Stimulated activated CD8-positive, alpha-beta memory T cell treated with anti-CD3 and anti-CD28 coated beads, Interleukin-12 subunit alpha, Interleukin-12 subunit beta, amount 100 ng/mL, for 1 hour (primary cell): ENCODE results near the gene SLC9A3.

Experiments used
- DNase-seq: peaks from one replicate; pipeline ENCODE4 v3.0.0-alpha.2; 2020; ENCODE audit warnings: low read depth

The SLC9A3 gene

DNA sequence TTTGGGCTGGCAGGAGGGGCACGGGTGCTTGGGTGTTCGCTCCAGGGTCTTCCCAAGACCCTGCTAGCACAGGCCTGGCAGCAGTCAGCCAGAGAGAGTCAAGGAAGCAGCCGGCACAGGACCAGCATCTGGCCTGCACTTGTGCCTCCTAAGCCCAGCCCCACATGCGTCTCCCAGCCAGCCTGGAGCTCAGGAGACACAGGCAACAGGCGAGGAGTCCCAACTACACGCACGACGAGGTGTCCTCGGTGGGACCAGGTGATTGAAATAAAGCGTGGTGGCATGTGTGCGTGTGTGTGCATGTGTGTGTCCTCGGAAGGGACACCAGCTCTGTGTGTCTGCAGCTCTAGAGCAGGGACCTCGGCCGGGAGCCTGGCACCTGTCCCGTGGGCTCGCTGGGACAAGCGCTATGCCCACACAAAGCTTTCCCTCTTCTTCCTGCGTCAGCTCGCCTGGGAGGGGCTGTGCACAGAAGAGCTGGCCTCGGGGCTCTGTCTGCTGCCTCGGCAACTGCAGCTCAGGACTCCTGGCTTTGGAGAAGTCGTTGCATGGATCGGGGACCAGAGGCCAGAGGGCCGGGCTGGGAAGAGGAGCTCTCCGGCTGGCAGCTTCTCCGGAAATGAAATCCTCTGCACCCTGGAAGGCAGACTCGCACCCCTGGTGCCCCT lies 14.7 kb upstream of the SLC9A3 start:
- no peak for DNase-seq

- no peak for DNase-seq
Observed at GRCh38 chr5:538271-538771, 14.1 kb upstream of the SLC9A3 start.

GRCh38 chr5:537621-538071 lies 13.4 kb upstream of the SLC9A3 start:
- no peak for DNase-seq

DNA sequence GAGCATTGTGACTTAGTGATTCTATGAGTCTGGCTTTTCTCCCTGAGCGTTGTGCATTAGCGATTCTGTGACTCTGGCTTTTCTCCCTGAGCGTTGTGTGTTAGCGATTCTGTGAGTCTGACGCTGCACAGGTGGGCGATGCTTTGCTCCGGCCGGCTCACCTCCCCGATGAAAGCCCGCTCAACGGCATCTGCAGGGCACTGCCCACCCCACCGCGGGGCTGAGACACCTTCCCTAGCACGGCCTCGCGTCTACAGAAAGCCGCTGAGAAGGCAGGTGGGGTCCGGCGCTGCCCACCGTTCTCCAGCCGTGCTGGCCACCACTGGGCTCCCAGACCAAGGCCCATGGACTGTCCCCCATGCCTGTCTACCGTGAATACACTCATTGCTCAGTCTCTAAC lies 12.8 kb upstream of the SLC9A3 start:
- DNase-seq, result no peak

DNA sequence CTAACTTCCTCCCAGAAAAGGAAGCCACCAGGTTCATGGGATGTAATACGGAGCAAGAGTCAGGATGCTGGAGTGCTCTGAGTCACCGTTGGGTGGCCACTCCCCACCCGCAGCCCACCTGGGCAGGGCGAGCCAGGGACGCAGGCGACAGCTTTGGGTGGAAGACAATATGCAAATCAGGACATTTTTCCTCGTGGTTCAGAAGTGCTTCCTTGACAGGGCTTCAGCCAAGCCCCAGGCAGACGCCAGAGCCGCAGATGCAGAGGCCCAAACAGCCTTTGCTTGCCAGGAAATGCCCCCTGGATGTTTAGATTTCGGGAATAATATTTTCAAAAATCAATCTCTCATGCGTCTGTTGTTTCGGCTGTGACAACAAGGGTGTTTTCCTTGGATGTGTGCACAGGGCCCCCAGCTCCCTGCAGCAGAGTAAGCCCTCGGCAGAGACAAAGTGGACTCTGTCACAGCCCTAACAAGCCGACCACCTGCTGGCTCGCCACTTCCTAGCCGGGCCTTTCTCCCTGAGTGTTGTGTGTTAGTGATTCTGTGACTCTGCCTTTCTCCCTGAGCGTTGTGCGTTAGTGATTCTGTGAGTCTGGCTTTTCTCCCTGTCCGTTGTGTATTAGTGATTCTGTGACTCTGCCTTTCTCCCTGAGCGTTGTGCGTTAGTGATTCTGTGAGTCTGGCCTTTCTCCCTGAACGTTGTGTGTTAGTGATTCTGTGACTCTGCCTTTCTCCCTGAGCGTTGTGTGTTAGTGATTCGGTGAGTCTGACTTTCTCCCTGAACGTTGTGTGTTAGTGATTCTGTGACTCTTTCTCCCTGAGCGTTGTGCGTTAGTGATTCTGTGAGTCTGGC lies 11.8 kb upstream of the SLC9A3 start:
- no peak for DNase-seq

DNA sequence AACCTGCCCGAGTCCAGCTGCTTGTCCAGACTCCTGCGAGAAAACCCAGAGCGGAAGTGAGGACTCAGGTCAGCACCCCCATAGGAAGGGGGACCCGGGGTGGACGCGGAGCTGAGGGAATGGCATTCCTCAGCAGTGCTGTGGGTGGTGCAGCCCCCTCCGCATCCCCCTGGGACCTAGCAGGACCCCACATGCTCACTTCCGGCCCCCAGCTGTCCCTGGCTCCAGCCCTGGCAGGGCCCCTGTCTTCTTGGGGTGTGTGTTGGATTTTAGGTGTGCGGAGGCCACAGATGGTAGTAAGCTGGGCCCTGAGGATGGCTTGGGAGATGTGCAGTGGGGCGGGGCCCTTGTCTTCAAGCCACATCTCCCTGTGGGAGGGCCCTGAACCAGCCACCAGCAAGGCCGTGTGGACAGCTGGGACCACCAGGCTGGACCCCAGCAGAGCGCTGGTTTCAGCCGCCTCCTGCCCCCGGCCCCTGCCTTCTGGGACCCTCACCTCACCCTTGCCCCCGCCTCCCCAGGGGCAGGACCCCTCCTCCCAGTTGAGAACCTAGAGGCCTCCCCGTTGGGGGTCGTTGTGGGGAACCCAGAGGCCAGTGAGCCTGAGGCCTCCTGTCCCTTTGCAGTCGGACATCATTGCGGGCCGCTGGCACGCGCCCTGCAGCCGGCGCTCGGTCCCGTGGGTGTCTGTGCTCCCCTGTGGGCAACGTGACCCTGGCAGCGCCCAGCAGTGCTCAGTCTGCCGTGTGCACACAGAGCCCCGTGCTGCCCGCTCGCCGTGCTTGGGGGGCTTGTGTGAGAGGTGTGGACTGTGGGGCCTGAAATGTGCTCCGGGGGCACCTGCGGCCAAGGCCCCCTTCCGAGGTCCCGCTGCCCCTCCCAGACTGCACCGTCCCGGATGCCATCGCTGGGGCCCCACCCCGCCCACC lies 10.8 kb upstream of the SLC9A3 start:
- no peak for DNase-seq

DNA sequence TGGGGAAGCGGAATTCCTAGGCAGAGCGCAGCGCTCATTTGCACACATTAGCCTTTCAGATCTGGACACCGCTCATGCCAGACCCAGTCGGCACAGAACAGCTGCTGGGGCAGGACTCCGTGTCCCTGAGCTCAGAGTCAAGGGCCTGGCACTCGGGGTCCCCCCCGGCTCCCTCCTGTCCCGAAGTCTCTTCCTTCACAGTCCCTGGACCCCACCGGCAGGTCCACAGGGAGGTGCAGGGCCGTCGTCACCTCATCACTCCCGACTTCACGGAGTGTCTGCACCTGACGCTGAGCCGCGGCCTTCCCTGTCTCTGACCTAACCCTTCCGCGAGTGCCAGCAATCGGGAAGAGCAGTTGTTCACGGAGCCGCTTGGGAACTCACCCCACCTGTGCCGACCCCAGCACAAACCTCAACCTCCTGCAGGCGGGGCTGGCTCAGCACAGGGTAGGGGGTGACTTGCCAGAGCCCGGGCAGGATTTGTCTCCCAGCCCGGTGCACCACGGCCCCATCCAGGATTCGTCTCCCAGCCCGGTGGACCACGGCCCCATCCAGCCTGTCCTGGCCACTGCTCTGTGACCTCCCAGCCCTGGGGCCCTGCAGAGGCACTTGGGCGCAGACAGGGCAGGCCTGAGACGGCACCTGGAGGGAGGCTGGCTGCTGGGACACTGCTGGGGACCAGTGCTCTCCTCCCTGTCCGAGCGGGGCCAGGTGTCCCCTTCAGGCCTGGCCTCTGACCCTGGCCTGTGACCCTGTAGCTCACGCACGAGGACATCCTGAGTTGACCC lies 9.9 kb upstream of the SLC9A3 start:
- no peak for DNase-seq

DNA sequence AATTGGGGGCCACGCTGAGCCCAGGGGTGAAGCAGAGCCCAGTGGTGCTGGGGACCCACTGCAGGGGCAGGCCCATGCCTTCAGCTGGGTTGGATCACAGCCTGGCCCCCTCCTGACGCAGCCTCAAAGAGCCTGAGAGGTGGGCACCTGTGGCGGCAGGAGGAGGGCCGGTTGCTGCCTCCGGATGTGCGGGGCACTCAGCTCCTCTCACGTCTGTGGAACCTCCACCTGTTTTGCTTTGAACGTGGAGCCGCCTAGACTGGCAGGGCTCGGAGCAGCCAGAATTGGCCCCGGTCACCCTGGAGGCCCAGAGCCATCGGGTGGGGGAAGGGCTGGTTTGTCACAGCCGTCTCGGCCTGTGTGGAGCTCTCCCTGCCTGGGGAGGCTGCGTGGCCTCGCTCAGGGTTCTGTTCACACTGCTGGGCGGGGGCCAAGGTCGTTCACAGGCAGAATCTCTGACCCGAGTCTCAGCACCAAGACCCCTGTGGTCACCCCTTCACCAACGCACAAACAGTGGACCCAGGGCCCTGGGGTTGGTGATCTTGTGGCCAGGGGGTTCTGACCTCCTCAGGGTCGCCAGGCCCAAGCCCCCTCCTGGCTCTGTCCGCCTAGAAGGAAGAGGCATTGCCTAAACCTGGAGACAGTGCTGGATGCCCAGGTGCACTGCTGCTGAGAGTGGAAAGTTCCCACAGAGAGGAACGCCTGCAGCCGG lies 9.2 kb upstream of the SLC9A3 start:
- no peak for DNase-seq

DNA sequence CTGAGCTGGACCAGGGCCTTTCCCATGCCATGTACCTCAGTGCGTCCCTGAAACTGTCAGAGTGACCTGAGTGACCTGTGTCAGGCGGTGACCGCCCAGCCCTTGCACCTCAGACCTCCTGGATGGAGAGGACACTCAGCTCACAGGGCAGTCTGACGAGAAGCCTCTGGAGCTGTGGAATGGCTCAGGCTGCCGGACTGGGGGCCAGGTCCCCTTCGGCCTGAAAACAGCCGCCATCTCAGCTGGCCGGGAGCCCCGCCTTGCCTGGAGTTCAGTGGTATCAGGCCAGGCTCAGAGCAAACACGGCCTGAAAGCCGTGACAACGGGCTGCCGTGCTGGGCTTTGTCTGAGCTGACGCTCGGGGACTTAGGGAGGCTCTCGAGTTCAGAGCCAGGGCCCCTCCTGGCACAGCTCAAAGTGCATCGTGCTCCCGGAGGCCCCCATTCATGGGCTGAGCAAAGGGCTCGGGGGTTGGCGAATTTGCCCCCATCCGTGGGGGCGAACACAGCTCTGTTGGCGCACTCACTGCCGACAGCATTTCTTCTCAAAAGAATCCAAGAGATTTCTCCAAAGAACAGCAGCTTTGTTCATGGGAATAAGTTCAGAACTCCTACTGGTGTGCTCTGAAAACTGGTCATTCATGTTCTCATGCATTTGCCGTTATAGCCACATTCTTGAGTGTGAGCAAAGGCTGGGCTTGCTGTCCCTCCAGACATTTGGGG lies 8.4 kb upstream of the SLC9A3 start:
- DNase-seq, result no peak

DNA sequence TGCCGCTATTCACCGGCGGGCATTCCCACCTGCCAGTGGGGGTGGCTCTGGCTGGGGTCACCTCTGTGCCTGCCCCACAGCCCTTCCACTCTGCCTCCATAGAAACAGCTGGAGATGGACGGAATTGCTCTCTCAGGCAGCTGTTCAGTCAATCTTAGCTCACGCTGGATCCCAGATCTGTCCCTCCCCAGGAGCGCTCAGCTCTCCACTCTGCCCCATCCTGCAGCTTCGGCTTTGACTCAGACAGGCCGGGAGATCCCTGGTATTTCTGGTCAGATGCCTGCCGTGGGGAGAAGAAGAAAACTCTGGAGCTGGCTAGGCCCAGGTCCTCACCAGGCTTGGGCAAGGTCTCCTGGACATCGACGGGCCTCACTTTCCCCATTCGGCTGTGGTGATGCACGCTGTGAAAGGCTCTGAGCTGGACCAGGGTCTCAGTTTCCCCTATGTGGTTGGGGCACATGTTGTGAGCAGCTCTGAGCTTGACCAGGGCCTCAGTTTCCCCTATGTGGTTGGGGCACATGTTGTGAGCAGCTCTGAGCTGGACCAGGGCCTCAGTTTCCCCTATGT lies 7.6 kb upstream of the SLC9A3 start:
- DNase-seq, result no peak

- no peak for DNase-seq
Observed at GRCh38 chr5:531101-531748, 7.0 kb upstream of the SLC9A3 start.

DNA sequence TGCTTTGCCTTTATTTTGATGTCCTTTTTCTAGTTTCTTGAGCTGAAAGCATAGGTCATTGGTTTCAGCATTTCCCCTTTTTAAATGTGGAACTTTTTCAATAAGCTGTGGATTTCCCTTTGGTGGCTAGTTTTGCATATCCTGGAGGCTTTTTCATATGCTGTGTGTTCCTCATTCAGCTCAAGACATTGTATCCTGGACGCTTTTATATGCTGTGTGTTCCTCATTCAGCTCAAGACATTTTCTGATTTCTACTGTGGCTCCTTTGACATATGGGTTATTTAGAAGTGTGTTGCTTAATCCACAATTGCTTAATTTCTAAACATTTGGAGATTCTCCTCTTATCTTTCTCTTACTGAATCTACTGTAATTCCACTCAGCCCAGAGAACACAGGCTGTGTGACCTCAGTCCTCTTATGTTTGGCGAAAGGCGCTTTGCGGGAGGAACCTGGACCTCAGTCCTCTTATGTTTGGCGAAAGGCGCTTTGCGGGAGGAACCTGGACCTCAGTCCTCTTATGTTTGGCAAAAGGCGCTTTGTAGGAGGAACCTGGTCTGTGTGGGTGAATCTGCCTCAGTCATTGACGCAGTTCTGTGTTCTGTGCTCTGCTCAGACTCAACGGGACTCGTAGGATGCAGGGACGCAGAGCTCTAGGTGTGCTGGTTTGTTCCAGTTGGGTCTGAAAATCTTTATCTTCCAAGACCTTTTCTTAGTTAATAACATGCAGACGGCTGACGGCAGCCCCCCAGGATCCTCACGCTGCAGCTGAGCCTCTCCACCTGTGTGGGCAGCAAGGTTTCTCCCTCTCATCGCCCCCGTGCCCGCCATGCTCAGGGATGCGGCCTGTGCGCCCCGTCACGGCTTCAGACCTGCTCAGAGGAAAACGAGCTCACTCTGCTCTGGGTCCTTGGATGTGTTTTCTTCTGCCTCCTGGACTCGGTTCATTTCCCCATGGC lies 6.0 kb upstream of the SLC9A3 start:
- no peak for DNase-seq

DNA sequence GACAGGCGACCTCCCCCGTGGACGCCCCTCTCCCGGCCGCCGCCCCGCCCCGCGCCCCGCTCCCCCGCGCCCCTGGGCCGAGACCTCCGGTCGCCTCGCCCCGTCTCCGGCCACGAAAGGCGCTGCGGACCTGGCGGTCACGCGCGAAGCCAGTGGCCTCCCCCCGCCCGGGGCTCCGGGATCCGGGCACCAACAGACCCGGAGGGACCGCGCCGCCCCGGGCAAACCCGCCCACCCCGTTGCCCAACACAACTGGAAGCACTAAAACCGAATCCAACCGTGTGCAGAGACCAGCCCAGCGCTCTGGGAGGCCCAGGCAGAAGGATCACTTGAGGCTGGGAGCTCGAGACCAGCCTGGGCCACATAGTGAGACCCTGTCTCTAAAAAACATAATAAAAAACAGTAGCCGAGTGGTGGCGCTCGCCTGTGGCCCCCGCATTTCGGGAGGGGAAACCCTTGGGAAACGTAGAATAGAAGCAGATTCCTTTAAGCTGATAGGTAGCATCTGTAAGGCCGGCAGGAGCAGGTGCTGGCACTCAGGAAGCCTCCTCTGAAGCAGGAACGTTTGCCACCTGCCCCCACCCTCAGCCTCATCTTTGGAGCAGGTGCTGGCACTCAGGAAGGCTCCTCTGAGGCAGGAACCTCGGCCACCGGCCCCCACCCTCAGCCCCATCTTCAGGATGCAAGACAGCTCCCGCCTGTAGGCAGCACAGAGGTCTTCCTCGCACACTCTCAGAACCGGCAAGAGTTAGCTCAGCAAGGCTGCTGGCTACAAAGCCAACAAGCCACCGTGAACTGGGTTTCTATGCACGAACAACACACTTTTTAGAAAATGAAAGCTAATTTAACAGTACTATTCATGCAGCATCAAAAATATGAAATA lies 4.6 kb upstream of the SLC9A3 start:
- DNase-seq, result no peak

DNA sequence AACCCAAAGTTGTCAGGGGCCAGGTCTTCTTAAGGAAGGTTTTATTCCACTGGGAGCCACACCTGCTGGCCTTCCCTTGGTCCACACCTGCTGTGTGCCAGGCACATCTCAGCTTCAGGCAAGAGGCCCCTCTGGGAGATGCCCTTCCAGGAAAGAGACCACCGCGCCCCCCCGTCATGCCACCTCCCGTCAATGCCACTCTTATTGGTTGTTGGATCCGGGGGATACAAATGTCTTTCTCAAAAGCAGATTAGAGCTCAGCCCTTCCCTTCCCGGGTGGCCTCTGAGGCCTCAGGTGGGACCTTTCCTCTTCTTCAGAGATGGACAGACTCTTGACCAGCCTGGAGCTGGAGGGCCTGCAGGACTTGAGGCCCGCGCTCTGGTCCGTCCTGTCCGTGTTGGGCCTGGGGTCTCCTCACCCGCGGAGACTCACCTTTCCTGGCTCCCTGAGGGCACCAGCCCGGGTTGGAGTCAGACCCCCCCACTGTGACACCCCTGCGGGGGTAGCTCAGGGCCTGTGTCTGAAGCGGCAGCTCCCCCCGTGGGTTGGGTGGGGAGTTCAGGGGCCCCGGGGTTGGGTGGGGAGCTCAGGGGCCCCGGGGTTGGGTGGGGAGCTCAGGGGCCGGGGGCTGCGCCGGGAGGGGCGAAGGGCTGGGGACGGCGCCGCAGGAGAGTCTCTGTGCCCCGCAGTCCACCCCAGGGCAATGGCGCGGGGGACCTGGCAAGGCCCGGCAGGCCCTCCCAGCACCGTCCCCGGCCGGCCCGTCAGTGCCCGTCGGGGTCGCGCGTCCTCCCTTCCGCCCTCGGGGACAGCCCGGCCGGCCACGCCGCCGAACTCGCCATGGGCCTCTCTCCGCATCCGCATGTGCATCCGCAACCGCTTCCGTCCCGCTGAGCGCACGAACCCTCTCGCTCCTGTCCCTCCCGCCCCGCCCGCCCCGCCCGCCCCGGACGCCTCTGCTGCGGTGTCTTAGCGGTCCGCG lies 3.7 kb upstream of the SLC9A3 start:
- no peak for DNase-seq

DNA sequence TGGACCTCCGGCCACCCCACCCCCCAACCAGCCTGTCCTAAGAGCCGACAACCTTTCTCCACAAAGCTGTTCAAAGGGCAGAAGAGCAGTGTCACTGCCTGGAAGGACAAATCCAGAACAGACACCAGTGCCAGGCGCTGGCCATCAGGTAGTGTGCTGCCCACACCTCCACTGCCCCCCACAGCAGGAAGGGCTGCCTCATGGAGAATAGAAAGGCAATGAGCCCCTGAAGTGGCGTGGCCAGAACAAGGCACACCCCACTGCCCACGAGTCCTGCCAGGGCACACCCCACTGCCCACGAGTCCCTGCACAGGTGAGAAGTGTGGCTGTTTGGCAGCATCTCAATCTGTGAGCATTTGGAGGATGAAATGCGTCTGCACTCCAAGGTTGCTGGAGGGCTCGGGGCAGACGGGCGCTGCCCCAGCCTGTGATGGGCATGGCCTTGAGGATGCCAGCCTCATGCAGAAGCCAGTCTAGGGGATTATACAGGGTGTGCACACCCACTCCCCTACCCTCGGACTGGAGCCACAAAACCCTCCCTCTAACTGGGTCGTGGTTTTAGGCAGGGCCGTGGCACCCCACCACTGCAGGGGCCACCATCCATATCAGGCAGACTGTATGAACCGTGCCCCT lies 2.3 kb upstream of the SLC9A3 start:
- no peak for DNase-seq
